ENCODE results near the gene PTBP2.

- TF ChIP-seq CTCF (IDR thresholded peaks at IDR 0.05) (no peak), POLR2AphosphoS5 (IDR thresholded peaks at IDR 0.05) (no peak)
These were observed 41.9 kb downstream of the PTBP2 start for GRCh38 chr1:96763514-96763913.
